Mucosa of descending colon (tissue), 3 donors: Measurements from ENCODE around the gene ALG10B. TPM values are rescaled to one million over a fixed set of nuclear protein-coding genes. Genes with fewer than 3 reads are reported as not detected.

Experiments used
- ATAC-seq: fragments of 200-7000 bp; cut with Tn5 transposase; one replicate; pipeline ENCODE4 v1.9.1; 2020; ENCODE audit warnings: mild to moderate bottlenecking, moderate library complexity
- DNase-seq, 3 donors: peaks; one replicate each; pipeline ENCODE4 v3.0.0-alpha.2; 2020
- H3K36me3 ChIP-seq: fragments of 200-600 bp; one replicate; pipeline ENCODE4 v1.8.0; 2021; ENCODE audit warnings: low read depth, mild to moderate bottlenecking
- H3K4me1 ChIP-seq: fragments of 200-600 bp; one replicate; pipeline ENCODE4 v1.8.0; 2021; ENCODE audit warnings: low read depth, mild to moderate bottlenecking
- H3K4me3 ChIP-seq: fragments of 200-600 bp; one replicate; pipeline ENCODE4 v1.8.0; 2021; ENCODE audit warnings: mild to moderate bottlenecking
- H3K9me3 ChIP-seq: fragments of 200-600 bp; one replicate; pipeline ENCODE4 v1.8.0; 2021; ENCODE audit warnings: mild to moderate bottlenecking
- CTCF ChIP-seq: fragments of 200-600 bp; IDR thresholded peaks from one replicate; pipeline ENCODE4 v1.8.0; 2022; ENCODE audit warnings: antibody characterized with exemption, mild to moderate bottlenecking
- intact Hi-C, 2 donors: fragments of 100-400 bp; cut with DNase I in 1 of 2; cut with micrococcal nuclease in 1 of 2; formaldehyde crosslinking; loops; one replicate each; pipeline versions ENCODE4 v1.11.0 to v1.11.1; 2022; cut with DNase I, micrococcal nuclease
- long read RNA-seq, 2 donors: library from polyadenylated mRNA; unstranded; transcript quantifications; one replicate each; pipeline ENCODE4 v2.0.0, GENCODE V29; 2019 to 2021
- total RNA-seq, 3 donors: library from RNA; stranded (reverse); fragmentation: NEBNext Ultra II Directional in 2 of 3; extraction: Animal tissue kit (Norgen Biotek cat#: 25700) in 2 of 3; gene quantifications; one replicate each; pipeline versions ENCODE4 v1.2.1 to v1.2.4, GENCODE V29; 2021 to 2023
- donor health status: DM: no; HTN: no; CAD: no; lungs with moderate emphysema.
- donor health status: DM: no; HTN: no; CAD: no.
- donor health status: DM: no; HTN: yes; CAD: no.

Gene ALG10B
- 1 to 10 TPM; 4.3 to 6.3 (median 4.6) TPM for total RNA-seq
- long read RNA-seq, donor 1: 0 reads
- long read RNA-seq, donor 2: 0 reads

- ATAC-seq (peak; percentile 100), DNase-seq (peak; percentile 92 to 94 (median 93))
- intact Hi-C loops: loop anchor here (5.0 to 10.0 kb wide), 2 partner anchors 174 to 182 kb away; no protein-coding TSS in a partner anchor
- H3K4me3 ChIP-seq: peak within 1 kb of the TSS; percentile 30
- no peaks in the 10 kb centered on the region for H3K9me3 ChIP-seq
- TF ChIP-seq CTCF: peak; percentile 33
- H3K36me3 ChIP-seq: no peaks in the 10 kb centered on the region
- H3K4me1 ChIP-seq: no peaks in the 10 kb centered on the region
Measured at GRCh38 chr12:38316391-38317129, at the start of gene ALG10B. Gene ALG10B, plus strand, starts transcription at chr12:38316774. Its CDS starts 120 bp downstream, at chr12:38316894.

GRCh38 chr12:38268612-38269011 lies 48.0 kb upstream of the ALG10B start:
- intact Hi-C loops: no loop called here
- Histone ChIP-seq H3K4me1 (no peaks in the 10 kb centered on the region), H3K9me3 (peaks cover 4% of the 10 kb centered on the region), H3K36me3 (no peaks in the 10 kb centered on the region), H3K4me3 (no peak overlapping the region)
- no peak for TF ChIP-seq CTCF
- DNase-seq (no peak), ATAC-seq (no peak)

GRCh38 chr12:38269897-38270296 lies 46.7 kb upstream of the ALG10B start:
- Histone ChIP-seq H3K4me3 (no peak overlapping the region), H3K9me3 (peaks cover 4% of the 10 kb centered on the region), H3K36me3 (no peaks in the 10 kb centered on the region), H3K4me1 (no peaks in the 10 kb centered on the region)
- no peak for DNase-seq
- no peak for ATAC-seq
- TF ChIP-seq CTCF: no peak
- intact Hi-C loops: no loop called here

- intact Hi-C loops: no loop called here
- H3K4me3 ChIP-seq: no peak overlapping the region
- ATAC-seq: no peak
- DNase-seq: no peak
- no peak for TF ChIP-seq CTCF
- no peaks in the 10 kb centered on the region for H3K36me3 ChIP-seq
- no peaks in the 10 kb centered on the region for H3K4me1 ChIP-seq
- no peaks in the 10 kb centered on the region for H3K9me3 ChIP-seq
Measured at GRCh38 chr12:38279756-38280155, 36.8 kb upstream of the ALG10B start.

- ATAC-seq: no peak
- DNase-seq: no peak
- no peak for TF ChIP-seq CTCF
- Histone ChIP-seq H3K36me3 (no peaks in the 10 kb centered on the region), H3K9me3 (no peaks in the 10 kb centered on the region), H3K4me1 (no peaks in the 10 kb centered on the region), H3K4me3 (no peak overlapping the region)
- intact Hi-C loops: no loop called here
Measured at GRCh38 chr12:38282886-38283285, 33.7 kb upstream of the ALG10B start.
